Measurements from ENCODE around the gene RAD23A. TPM values are rescaled to one million over a fixed set of nuclear protein-coding genes. Genes with fewer than 3 reads are reported as not detected.
"Not testable (repeated sequence)": the region's sequence is repeated elsewhere in the genome, so short reads cannot be mapped to it uniquely, and the experiment has no call there.

RAD23A gene
- polyA plus RNA-seq, 1 donor from 2014 or later, result 37.4 TPM

DNA sequence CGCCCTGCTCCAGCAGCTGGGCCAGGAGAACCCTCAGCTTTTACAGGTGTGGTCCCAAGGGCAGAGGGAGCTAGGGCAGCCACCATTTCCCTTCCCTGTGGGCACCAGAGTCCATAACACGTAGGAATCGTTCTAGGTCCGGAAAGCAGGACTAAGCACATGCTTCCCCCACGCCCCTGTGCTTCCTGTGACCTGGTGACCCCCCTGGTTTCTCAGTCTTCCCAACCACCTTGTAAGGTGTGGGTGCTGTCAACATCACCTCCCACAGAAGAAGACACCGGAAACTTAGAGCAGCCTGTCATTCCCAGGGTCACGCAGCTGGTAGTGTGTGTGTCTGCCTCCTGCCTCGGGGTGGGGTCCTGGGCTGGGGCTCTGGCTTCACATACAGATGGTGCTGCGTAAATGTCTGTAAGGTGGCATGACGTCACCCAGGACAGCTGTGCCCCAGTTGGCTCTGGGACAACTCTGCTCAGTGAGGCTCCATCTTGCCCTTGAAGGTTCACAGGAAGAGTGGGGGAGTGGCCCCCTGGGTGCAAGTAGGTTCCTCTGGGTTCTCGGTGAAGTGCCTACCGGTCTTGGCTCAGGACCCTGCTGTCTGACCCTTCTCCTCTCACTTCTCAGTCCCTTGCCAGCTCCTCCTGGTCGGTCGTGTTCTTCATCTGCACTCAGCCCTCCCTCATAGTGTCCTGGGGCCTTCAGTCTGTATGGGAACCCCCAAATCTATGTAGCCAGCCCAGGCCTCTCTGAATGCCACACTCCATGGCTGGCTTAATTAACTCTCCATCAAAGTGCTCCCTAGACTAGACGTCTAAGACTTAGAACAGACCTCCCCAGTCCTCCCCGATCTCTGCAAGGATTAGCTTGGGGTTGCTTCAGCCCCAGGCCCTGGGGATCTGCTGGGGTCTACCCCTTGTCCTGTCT is 4.0 kb downstream of the RAD23A start:
- no peak overlapping the region for H3K27ac ChIP-seq (ENCODE audit: low read length)
- H3K4me2 ChIP-seq (ENCODE audit: low read length), result no peak overlapping the region
- TF ChIP-seq RAD21 (conservative IDR thresholded peaks at IDR 0.05), result no peak
- no peak for TF ChIP-seq EP300 (conservative IDR thresholded peaks at IDR 0.05; ENCODE audit: poor library complexity, severe bottlenecking)
- no peak for TF ChIP-seq CTCF (IDR thresholded peaks at IDR 0.05; ENCODE audit: poor library complexity, severe bottlenecking)
- no peak for TF ChIP-seq EZH2 (IDR thresholded peaks at IDR 0.05; ENCODE audit: borderline replicate concordance, insufficient read depth, low read length, poor library complexity, severe bottlenecking)
- TF ChIP-seq POLR2AphosphoS5 (IDR thresholded peaks at IDR 0.05), result no peak
- H3K27me3 ChIP-seq (ENCODE audit: insufficient read depth, low read depth, low read length), result no peaks in the 10 kb centered on the region
- H3K36me3 ChIP-seq (ENCODE audit: insufficient read depth, low read length), result no peaks in the 10 kb centered on the region
- no peaks in the 10 kb centered on the region for H3K9me3 ChIP-seq (ENCODE audit: low read length)
- H3K9me2 ChIP-seq (ENCODE audit: insufficient read depth, low read length), result no peaks in the 10 kb centered on the region
- H2AFZ ChIP-seq (ENCODE audit: low read depth, low read length), result no peak overlapping the region
- no peak overlapping the region for H3K9ac ChIP-seq (ENCODE audit: low read length)
- H3F3A ChIP-seq (ENCODE audit: insufficient read depth, low read length, poor library complexity, severe bottlenecking), result peaks cover 5% of the 10 kb centered on the region
- peaks cover 18% of the 10 kb centered on the region for H3K79me2 ChIP-seq (replicated peaks; ENCODE audit: insufficient read depth, low read length)
- H4K20me1 ChIP-seq (ENCODE audit: insufficient read depth), result no peaks in the 10 kb centered on the region
- no peak overlapping the region for H3K4me3 ChIP-seq (ENCODE audit: low read length)

DNA sequence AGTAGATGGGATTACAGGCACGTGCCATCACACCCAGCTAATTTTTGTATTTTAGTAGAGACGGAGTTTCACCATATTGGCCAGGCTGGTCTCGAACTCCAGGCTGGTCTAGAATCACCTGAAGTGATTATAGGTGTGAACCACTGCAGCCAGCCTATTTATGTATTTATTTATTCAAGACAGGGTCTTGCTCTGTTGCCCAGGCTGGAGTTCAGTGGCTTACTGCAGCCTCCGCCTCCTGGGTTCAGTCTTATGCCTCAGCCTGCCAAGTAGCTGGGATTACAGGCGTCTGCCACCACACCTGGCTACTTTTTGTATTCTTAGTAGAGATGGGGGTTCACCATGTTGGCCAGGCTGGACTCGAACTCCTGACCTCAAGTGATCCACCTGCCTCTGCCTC is 6.4 kb downstream of the RAD23A start:
- H4K20me1 ChIP-seq (ENCODE audit: insufficient read depth); H2AFZ ChIP-seq (ENCODE audit: low read depth, low read length); H3K27me3 ChIP-seq (ENCODE audit: insufficient read depth, low read depth, low read length); H3K79me2 ChIP-seq (replicated peaks; ENCODE audit: insufficient read depth, low read length); H3K9me2 ChIP-seq (ENCODE audit: insufficient read depth, low read length); H3K9ac ChIP-seq (ENCODE audit: low read length); H3K27ac ChIP-seq (ENCODE audit: low read length); H3K4me3 ChIP-seq (ENCODE audit: low read length); H3K9me3 ChIP-seq (ENCODE audit: low read length); H3F3A ChIP-seq (ENCODE audit: insufficient read depth, low read length, poor library complexity, severe bottlenecking); H3K36me3 ChIP-seq (ENCODE audit: insufficient read depth, low read length); H3K4me2 ChIP-seq (ENCODE audit: low read length): not testable (repeated sequence)

GRCh38 chr19:12952488-12953137 is 7.0 kb downstream of the RAD23A start:
- Histone ChIP-seq H3K36me3 (ENCODE audit: insufficient read depth, low read length) (no peaks in the 10 kb centered on the region), H3K27me3 (ENCODE audit: insufficient read depth, low read depth, low read length) (no peaks in the 10 kb centered on the region), H3K4me2 (ENCODE audit: low read length) (no peak overlapping the region), H3F3A (ENCODE audit: insufficient read depth, low read length, poor library complexity, severe bottlenecking) (no peaks in the 10 kb centered on the region), H2AFZ (ENCODE audit: low read depth, low read length) (no peak overlapping the region), H3K9ac (ENCODE audit: low read length) (no peak overlapping the region), H4K20me1 (ENCODE audit: insufficient read depth) (no peaks in the 10 kb centered on the region), H3K4me3 (ENCODE audit: low read length) (no peak overlapping the region), H3K27ac (ENCODE audit: low read length) (no peak overlapping the region), H3K9me3 (ENCODE audit: low read length) (no peaks in the 10 kb centered on the region), H3K79me2 (replicated peaks; ENCODE audit: insufficient read depth, low read length) (peaks cover 1% of the 10 kb centered on the region), H3K9me2 (ENCODE audit: insufficient read depth, low read length) (no peaks in the 10 kb centered on the region)
- no peak for TF ChIP-seq EZH2 (IDR thresholded peaks at IDR 0.05; ENCODE audit: borderline replicate concordance, insufficient read depth, low read length, poor library complexity, severe bottlenecking)
